Glomerular endothelial cell (primary cell): Measurements from ENCODE around the gene CAMKK1. TPM values are rescaled to one million over a fixed set of nuclear protein-coding genes. Genes with fewer than 3 reads are reported as not detected.

Experiments
- DNase-seq: peaks from one replicate; pipeline ENCODE4 v3.0.0-alpha.2; 2011; ENCODE audit warnings: low read depth, low spot score; ENCODE audit errors: extremely low read depth
- total RNA-seq: library from RNA; depleted of rRNA; stranded (reverse); fragments of >200 nt; gene quantifications from 2 replicates; pipeline ENCODE4 v1.2.3, GENCODE V29; 2015

Gene CAMKK1
- total RNA-seq, 1 donor from 2014 or later: 3.9 TPM

DNA sequence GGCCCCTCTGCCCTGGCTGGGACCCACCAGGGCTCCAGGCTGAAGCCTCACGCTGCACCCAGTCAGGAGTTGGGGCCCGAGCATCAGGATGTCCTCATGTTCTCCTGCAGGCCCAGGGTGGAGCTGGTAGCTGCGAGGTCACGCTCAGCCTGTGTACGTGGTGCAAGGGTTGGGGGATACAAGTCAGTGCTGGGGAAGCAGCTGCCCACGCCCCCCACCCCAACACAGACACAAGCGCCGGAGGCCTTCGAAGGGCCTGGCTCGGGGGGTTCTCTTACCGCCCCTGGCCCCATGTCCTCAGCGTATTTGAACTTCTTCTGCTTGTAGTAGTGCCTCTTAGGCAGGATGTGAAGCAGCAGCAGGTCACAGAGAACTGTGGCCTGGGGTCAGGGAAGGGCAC is 4.9 kb upstream of the CAMKK1 start:
- no peak for DNase-seq

DNA sequence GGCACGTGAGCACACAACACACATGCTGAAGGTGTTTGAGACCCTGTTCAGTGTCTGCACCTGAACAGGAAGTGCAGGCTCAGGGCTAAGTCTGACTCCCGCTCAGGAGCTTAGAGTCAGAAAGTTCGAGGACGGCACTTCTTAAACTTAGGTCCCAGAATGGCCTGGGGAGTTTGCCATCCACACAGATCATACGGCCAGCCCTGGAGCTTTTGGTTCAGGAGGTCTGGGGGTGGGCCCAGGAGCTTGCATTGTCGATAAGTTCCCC is 4.0 kb upstream of the CAMKK1 start:
- DNase-seq: no peak

DNA sequence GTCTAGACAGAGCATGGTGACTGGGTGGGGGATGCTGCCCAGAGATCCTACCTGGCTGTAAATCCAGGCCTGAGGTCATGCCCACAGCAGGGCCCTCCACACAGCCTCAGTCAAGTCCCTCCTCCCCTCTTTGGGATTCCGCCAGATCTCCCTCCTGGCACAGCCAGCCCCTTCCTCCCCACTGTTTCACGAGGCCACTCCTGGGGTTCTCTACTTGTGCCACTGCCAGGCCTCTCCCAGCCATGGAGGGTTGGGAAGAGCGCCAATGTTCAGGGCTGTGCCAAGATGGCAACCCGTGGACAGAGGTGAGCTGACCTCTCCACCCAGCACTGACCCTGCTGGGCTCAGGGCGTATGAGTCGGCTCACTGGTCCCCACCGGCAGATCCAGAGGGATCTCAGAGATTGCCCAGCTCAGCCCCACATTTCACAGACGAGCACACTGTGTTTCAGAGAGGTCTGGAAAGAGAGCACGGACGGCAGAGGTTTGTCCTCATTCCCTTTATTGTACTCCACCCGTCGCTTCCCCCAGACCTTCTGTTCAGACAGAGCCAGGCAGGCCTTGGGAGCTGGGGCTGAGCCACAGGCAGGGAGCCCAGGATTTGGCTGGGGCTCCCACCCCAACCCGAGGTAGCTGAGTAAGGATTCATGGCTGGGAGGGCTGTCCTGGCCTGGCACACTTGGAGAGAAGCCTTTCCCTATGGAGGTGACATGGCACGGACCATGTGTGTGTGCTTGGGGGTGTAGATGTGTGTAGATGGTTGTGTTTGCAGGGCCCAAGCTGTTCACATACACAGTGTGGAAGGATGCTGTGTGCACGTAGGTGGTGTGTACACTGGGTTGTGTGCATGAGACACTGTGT is 3.5 kb upstream of the CAMKK1 start:
- no peak for DNase-seq

DNA sequence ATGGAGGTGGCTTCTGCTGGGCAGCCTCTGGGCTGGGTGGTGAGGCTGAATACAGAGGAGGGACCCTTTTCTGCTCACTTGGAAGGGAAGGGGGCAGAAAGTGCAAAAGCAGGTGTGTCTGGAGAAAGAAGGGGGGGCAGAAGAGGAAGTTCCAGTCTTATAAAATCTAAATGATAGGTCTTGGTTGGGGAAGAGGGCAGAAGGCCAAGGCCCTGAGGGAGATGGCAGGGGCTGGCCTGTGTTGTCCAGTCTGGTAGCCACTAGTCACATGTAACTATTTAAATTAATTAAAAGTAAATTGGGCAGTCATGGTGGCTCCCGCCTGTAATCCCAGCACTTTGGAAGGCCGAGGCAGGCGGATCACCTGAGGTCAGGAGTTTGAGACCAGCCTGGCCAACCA is 2.5 kb upstream of the CAMKK1 start:
- DNase-seq: no peak

DNA sequence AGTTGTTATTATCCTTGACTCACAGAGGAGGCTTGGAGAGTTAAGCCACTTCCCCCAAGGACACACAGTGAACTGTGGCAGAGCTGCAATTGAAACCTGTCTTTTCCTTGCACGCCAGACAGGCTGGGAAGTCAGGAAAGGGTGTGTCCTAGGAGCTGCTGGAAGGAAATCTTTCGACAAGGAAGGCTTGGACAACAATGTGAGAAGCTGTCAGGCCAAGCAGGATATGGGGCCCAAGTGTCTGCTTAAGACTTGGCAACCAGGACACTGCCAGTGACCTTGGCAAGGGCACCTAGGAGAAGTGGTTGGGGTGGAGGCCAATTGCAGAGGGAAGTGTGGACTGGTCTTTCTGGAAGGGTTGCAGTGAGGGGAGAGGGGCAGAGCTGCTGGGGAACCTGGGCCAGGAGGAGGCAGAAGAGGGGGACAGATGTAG is 2.1 kb upstream of the CAMKK1 start:
- DNase-seq: no peak

DNA sequence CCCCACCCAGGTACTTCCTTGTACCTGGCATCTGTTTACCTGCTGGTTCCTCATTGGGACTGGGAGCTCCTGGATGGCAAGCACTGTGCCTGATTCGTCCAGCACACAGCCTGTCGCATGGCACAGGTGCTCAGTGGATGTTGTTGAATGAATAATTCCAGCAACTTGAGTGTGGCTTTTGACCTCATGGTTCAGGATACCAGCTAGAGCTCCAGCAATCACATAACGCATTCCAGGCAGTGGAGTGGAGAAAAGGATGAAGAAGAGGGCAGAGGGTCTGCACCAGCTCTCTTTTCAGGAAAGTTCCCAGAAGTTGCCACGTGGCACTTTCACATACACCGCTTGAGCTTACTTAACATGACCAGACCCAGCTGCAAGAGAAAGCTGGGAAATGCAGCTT is 1.3 kb upstream of the CAMKK1 start:
- no peak for DNase-seq

DNA sequence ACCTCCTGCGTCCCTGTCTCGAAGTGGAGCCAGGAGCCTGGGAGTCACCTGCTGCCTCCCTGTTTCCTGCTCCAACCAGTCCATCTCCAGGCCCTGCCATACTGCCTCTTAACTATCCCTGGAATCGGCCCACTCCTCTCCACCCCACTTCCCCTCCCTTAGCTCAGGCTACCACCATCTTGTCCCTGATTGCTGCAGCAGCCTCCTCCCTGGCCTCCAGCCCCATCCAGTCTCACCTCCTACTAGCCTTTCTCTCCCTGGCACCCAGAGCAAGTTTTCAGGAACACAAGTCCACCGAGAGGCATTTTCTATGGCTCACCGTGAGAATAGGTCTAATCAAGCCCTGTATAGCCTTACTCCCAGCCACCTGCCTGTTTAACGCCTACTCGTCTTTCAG is 865 bp upstream of the CAMKK1 start:
- no peak for DNase-seq

DNA sequence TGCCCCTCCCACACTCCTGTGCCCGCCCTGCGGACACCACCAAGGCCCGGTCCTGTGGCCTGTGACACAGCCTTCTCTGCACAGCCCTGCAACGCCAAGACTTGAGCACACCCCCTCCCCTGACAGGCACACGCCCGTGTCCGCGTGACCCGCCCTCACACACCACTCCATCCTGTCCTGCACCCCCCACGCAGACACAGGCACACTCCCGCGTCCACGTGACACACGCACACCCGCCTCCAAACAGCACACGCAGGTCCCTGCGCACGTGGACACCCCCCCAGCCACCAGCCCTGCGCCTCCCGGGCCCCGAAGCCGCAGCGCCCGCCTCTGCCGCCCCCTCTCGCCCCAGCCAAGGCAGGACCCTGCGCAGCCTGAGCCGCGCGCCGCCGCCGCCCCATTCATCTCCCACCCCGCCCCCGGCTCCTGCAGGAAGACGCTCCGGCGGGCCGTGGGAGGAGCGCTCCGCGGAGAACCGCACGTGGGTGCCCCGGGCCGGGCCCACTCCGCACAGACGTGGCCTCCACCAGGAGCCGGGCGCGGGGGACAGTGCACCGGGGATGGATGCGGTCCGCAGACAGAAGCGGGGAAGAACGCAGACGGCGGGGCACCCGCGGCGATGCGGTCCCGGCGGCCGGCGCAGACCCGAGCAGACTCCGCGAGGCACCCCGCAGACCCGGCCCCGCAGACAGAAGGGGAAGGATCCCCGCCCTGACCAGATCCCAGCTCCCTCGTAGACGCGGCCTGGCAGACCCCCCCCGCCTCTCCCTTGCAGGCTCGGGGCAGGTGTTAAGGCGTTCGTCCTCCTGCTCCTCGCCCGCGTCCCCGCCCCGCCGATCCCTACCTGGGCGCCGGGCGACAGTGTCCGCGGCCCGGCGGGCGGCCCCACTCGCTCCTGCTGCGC is 506 bp downstream of the CAMKK1 start:
- DNase-seq: no peak

DNA sequence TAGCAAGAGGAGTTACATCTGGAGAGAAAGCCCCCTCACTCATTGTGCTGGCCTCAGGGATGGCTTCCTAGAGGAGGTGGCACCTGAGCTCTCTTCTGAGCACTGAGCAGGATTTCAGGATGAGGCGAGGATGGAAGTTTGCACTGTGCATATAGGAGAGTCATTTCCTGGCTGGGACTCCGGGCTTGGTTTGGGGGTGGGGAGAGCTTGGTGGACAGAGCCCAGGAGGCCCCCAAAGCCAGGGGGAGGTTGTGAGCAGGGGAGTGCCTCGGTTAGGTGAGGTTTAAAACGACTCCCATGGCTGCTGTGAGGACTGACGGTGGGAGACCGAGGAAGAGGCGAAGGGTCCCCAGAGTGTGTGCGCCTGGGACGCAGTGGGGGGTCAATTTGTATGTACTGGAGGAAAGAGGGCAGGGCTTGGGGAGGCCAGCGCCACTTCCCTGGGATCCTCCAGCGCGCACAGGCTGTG is 1.2 kb downstream of the CAMKK1 start:
- DNase-seq: no peak

DNA sequence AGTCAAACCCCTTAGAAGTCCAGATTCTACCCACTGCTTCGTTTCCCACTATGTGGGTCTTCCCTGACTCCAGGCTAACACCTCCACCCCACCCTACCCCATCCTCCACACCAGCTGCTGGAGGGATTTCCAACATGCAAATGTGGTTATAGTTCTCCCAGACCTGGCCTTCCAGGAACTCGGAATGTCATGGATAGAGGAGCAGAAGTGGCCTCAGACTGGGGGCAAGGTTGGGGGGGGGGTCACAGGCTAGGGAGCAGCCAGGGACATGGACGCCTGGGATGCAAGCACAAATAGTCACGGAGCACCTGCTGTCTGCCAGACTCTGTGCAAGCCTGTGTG is 2.0 kb downstream of the CAMKK1 start:
- DNase-seq: no peak

DNA sequence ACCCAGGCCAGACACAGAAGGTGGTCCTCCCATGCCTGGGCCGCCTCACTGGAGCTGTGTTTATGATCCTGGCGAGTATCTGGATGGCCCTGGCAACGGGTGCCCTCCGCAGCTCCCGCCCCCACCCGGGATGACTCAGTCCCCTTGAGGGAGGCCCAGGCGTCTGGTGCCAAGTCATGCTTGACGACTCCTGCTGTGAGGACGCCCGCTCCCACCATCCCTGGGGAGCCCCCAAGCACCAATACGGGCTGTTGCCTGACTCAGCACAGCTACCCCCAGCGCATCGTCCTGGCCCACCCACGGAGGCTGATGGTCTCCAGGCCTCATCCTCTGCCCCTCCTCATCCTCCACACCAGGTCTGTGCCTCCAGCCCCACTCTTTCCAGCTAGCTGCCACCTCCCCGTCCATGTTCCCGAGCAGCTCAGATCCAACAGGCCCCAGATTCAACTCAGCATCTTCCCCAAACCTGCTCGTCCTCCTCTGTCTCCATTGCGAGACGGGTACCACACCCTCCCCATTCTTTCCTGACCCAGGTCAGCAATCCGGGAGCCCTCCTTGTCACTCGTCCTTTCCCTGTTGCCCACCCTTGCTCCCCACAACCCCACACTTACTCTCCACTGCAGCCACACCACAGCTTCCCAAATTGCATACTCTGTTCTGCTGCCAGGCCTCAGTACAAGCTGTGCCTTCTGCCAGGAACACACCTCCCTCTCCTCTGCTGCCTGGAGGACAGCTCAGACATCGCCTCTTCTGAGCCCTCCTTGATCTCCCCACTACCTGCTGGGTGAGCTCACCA is 2.6 kb downstream of the CAMKK1 start:
- no peak for DNase-seq

DNA sequence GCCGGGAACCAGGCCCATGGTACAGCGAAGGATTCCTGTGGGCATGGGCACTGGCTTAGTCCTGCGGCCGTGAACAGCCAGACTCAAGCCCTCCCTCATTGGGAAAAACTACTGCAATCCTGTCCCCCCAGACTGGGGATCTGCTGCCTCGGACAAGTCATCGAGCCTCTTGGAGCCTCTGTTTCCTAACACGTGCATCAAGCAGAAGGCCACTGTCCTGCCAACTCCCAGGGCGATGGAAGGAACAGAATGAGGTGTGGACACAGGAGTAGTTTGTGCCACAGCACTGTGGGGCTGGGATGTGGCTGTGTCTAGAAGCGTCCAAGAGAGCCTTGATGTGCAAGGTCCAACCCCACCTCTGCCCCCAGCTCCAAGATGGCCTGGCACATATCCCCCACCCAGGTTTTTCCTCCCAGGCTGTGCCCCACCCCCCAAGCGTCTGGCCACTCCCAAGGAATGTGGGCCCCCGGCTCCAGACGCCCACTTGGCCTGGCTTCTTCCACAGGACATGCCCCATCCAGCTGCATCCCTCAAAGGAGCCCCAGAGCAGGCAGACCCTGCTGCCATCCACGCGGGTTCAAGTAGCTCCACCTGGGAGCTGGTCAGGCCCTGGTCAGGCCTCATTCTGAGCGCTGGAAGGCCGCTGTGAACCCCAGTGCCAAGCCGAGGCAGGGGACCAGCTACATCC is 3.4 kb downstream of the CAMKK1 start:
- DNase-seq: no peak

DNA sequence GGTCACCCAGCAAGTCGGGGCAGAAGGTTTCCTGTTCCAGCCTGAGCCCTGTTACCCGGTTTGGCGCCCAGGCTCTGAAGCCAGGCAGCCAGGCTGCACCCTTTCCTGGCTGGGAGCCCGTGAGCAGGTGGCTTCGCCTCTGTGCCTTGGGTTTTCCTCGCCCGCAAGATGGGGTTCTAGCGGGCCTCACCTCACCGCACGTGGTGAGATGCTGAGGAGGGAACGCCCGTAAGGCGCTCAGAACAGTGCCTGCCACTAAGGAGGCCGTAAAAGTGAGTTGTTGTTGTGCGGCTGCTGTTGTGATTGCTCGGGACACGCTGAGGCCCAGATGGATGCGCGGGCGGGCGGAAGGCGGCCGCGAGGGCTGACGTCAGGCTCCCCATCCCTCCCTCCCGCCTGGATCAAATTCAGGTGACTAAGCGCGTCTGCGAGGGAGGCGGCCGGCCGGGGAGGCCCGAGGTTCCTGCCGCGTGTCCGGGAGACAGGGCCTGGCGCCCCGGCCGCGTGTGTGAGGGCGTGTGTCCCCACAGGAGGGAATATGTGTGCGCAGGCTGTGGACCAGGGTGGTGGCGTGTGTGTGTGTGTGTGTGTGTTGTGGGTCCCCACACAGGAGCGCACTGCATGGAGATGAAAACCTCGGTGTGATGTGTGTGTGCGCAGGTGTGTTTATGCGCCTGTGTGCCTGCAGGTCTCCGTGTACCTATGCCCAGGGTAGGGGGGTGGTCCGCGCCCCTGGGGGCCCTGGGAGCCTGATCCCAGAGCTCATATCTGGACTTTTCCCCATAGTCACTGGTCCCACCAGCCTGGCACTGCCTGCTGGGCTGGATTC is 4.3 kb downstream of the CAMKK1 start:
- DNase-seq: no peak

DNA sequence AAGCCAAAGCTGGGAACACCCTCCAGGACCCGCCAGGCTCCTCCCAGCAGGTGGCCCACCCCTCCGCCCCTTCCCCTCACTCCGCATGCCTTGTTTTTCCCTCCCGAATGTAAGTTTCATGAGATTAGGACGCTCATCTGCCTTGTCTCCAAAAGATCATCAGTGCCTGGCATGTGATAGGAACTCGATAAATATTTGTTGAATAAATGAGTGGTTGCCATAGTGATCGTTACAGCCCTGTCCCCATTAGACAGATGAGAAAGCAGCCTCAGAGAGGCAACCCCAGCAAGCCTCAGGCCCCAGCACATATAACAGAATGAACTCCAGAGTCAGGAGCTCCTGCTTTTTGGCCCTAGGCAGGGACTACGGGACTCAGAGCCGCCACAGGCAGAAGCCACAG is 5.0 kb downstream of the CAMKK1 start:
- DNase-seq: no peak

DNA sequence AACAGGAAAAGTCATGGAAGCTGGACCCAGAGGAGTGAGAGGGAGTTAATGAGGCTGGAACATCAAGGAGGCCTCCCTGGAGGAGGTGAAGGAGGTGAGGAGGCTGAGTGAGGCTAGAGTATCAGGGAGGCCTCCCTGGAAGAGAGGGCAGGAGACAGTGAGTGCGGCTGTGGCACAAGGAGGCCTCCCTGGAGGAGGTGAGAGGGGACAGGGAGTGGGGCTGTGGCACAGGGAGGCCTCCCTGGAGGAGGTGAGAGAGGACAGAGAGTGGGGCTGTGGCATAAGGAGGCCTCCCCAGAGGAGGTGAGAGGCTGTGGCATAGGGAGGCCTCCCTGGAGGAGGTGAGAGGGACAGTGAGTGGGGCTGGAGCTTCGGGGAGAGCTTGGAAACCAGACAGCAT is 5.5 kb downstream of the CAMKK1 start:
- no peak for DNase-seq

DNA sequence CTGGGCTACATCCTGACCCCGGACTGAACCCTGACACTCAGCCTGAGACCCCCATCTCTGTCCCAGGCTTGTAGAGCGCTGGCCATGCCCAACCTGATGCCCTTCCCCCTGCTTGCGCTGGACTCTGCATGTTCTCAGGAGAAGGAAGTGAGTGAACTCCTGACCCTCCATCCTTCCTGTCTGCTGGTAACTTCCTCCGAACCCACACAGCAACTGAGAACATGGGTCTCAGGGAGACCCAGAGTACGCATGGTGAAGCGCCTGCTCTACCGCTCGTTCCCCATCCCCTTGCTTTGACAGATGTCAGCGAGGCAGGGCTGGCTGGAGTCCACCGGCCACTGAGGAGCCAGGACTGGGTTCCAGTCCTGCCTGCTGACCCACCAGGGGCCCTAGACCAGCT is 6.1 kb downstream of the CAMKK1 start:
- DNase-seq: no peak

DNA sequence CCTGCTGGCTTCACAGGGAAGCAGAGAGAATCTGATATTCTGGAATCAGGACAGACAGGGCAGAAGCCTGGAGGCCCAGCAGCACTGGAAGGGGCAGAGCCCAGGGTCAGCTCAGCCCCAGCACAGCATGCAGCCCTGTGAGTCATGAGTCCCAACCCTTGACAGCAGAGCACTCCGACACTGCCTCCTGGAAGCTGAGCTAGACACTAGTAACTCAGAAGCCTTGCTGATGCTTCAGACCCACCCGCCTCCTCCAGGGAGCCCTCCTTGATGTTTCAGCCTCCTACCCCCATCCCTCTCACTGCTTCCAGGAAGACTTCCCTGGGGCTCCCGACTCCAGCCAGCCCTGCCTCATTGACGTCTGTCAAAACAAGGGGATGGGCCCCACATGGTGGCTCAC is 6.9 kb downstream of the CAMKK1 start:
- no peak for DNase-seq

DNA sequence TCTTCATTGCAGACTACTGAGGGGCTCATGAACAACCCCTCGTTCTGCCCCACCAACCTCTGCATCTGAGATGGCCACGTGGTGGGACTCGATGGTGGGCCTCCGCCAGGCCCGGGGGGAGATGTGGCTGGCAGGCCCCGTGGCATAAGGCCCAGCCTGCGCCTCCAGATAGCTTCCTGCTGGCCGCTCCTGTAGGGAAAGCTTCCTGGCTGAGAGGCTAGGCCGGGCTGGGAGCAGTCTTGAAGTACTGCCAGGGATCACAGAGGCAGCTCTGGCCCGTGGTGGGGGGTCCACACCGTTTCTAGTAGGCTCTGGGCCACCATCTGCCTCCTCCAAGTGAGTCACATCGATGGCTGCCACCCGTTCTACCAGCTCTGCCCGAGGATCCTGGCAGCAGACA is 7.6 kb downstream of the CAMKK1 start:
- DNase-seq: no peak

DNA sequence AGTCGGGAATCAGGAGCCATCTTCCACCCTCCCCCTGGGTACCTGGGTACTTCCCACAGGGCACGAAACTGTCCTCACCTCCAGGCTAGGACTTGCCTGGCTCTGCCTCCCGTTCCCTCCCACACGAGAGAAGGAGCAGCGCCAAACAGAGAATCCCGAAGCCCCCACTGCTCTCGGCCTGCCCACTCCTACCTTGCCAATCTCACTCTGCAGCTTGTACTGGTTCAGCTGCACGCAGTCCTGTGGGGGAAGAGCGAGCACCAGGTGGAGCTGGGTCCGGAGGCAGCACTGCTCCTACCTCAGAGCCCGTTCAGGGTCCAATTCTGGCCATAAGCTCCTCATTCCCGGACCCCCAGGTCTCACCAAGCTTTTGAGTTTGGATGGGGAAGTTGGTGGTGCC is 8.7 kb downstream of the CAMKK1 start:
- DNase-seq: no peak

DNA sequence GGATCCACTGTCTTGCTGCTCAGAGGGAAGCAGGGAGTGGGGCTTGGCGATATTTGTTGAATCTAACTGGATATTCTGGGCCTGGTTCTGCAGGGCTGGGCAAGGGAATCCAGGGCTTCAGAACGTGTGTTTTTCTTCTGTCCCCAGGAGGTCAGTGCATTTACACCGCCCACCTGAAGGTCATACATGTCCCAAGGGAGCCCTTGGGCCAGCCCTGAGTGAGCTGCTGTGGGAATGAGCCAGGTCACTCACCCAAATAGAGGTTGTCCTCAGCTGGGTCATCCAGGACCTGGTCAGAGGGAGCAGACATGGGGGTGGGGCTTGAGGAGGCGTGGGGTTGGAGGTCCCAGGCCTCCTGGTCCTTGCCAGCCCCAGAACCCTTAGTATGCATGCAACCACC is 10.6 kb downstream of the CAMKK1 start:
- no peak for DNase-seq
